Neural crest cell (in vitro differentiated cells): ENCODE measurements around the gene USP40. TPM values are rescaled to one million over a fixed set of nuclear protein-coding genes. Genes with fewer than 3 reads are reported as not detected.

ENCODE experiments used
- DNase-seq: peaks from one replicate; pipeline ENCODE4 v3.0.0; 2021; ENCODE audit warnings: low read depth, mixed read lengths, low spot score
- H3K27ac Mint-ChIP-seq: one replicate; pipeline ENCODE4 v1.8.0; 2021; ENCODE audit warnings: mild to moderate bottlenecking, mixed read lengths; ENCODE audit not compliant: unreplicated experiment
- H3K27me3 Mint-ChIP-seq: 2 replicates; pipeline ENCODE4 v1.8.0; 2021; ENCODE audit warnings: low read depth, mild to moderate bottlenecking, mixed read lengths
- H3K36me3 Mint-ChIP-seq: 2 replicates; pipeline ENCODE4 v1.8.0; 2021; ENCODE audit warnings: low read depth, mild to moderate bottlenecking, mixed read lengths
- H3K4me1 Mint-ChIP-seq: 2 replicates; pipeline ENCODE4 v1.8.0; 2021; ENCODE audit warnings: mixed read lengths
- H3K4me3 Mint-ChIP-seq: one replicate; pipeline ENCODE4 v1.8.0; 2021; ENCODE audit warnings: mild to moderate bottlenecking, mixed read lengths
- H3K9me3 Mint-ChIP-seq: 2 replicates; pipeline ENCODE4 v1.8.0; 2021; ENCODE audit warnings: mixed read lengths
- CTCF ChIP-seq: fragments of 200-600 bp; sonication (generic); conservative IDR thresholded peaks from 2 replicates; pipeline ENCODE4 v1.5.0; 2021; ENCODE audit warnings: antibody characterized with exemption, mild to moderate bottlenecking
- total RNA-seq: library from RNA; stranded (reverse); gene quantifications from 2 replicates; pipeline ENCODE4 v1.2.1, GENCODE V29; 2021

Gene USP40
- total RNA-seq, 1 donor from 2014 or later, result 25.3 TPM

- Mint-ChIP-seq H3K4me1 (peaks cover 15% of the 10 kb centered on the region), H3K36me3 (peaks cover 9% of the 10 kb centered on the region), H3K27ac (peak overlapping the region; percentile 43), H3K9me3 (no peaks in the 10 kb centered on the region), H3K27me3 (no peaks in the 10 kb centered on the region), H3K4me3 (no peak overlapping the region)
- no peak for TF ChIP-seq CTCF
- no peak for DNase-seq
Observed at GRCh38 chr2:233449921-233450863, 116.4 kb downstream of the USP40 start.

- no peaks in the 10 kb centered on the region for H3K9me3 Mint-ChIP-seq
- TF ChIP-seq CTCF, result peak; percentile 74
- DNase-seq, result peak; percentile 61
- H3K4me1 Mint-ChIP-seq, result peaks cover 15% of the 10 kb centered on the region
- H3K27me3 Mint-ChIP-seq, result no peaks in the 10 kb centered on the region
- H3K36me3 Mint-ChIP-seq, result peaks cover 12% of the 10 kb centered on the region
- no peak overlapping the region for H3K4me3 Mint-ChIP-seq
- H3K27ac Mint-ChIP-seq, result peak overlapping the region; percentile 81
Observed at GRCh38 chr2:233449081-233449901, 117.3 kb downstream of the USP40 start.

- Mint-ChIP-seq H3K4me1 (peaks cover 15% of the 10 kb centered on the region), H3K27ac (peak overlapping the region; percentile 81), H3K27me3 (no peaks in the 10 kb centered on the region), H3K4me3 (no peak overlapping the region), H3K36me3 (peaks cover 12% of the 10 kb centered on the region), H3K9me3 (no peaks in the 10 kb centered on the region)
- DNase-seq, result no peak
- no peak for TF ChIP-seq CTCF
Observed at GRCh38 chr2:233448575-233448974, 118.0 kb downstream of the USP40 start.

GRCh38 chr2:233448220-233448559 lies 118.4 kb downstream of the USP40 start:
- DNase-seq, result no peak
- Mint-ChIP-seq H3K27ac (no peak overlapping the region), H3K36me3 (peaks cover 14% of the 10 kb centered on the region), H3K27me3 (no peaks in the 10 kb centered on the region), H3K9me3 (no peaks in the 10 kb centered on the region), H3K4me3 (no peak overlapping the region), H3K4me1 (peaks cover 15% of the 10 kb centered on the region)
- peak; percentile 28 for TF ChIP-seq CTCF

GRCh38 chr2:233447506-233448219 lies 118.9 kb downstream of the USP40 start:
- no peak for DNase-seq
- peaks cover 15% of the 10 kb centered on the region for H3K4me1 Mint-ChIP-seq
- H3K27ac Mint-ChIP-seq, result peak overlapping the region; percentile 62
- peaks cover 14% of the 10 kb centered on the region for H3K36me3 Mint-ChIP-seq
- H3K9me3 Mint-ChIP-seq, result no peaks in the 10 kb centered on the region
- no peaks in the 10 kb centered on the region for H3K27me3 Mint-ChIP-seq
- no peak for TF ChIP-seq CTCF
- no peak overlapping the region for H3K4me3 Mint-ChIP-seq
